H9 (cell line): ENCODE measurements around the gene MSANTD2. TPM values are rescaled to one million over a fixed set of nuclear protein-coding genes. Genes with fewer than 3 reads are reported as not detected.

Experiments
- DNase-seq: peaks from one replicate; pipeline ENCODE4 v3.0.0-alpha.2; 2017
- H2AFZ ChIP-seq: one replicate; pipeline ENCODE4 v1.6.1; 2013; ENCODE audit warnings: mild to moderate bottlenecking, low read length, control low read depth, moderate library complexity
- H2AK5ac ChIP-seq: 2 replicates; pipeline ENCODE4 v1.6.1; 2013; ENCODE audit warnings: low read length, control low read depth, mixed read lengths; ENCODE audit not compliant: insufficient read length
- H2BK120ac ChIP-seq: one replicate; pipeline ENCODE4 v1.6.1; 2013; ENCODE audit warnings: low read depth, mild to moderate bottlenecking, low read length, control low read depth, inconsistent platforms; ENCODE audit not compliant: poor library complexity, severe bottlenecking
- H2BK12ac ChIP-seq: 2 replicates; pipeline ENCODE4 v1.6.1; 2013; ENCODE audit warnings: low read length, control low read depth, mixed read lengths, low read depth; ENCODE audit not compliant: insufficient read length
- H2BK15ac ChIP-seq: 2 replicates; pipeline ENCODE4 v1.6.1; 2013; ENCODE audit warnings: low read depth, low read length, control low read depth
- H2BK20ac ChIP-seq: one replicate; pipeline ENCODE4 v1.6.1; 2013; ENCODE audit warnings: low read depth, mild to moderate bottlenecking, low read length, control low read depth, inconsistent platforms; ENCODE audit not compliant: poor library complexity, severe bottlenecking
- H2BK5ac ChIP-seq: 2 replicates; pipeline ENCODE4 v1.6.1; 2013; ENCODE audit warnings: low read length, control low read depth, mixed read lengths; ENCODE audit not compliant: insufficient read length
- H3K14ac ChIP-seq: 2 replicates; pipeline ENCODE4 v1.6.1; 2013; ENCODE audit warnings: low read length, control low read depth; ENCODE audit not compliant: insufficient read depth
- H3K18ac ChIP-seq: 2 replicates; pipeline ENCODE4 v1.6.1; 2013; ENCODE audit warnings: low read depth, mild to moderate bottlenecking, mixed read lengths, low read length, control low read depth; ENCODE audit not compliant: insufficient read length
- H3K23ac ChIP-seq: 2 replicates; pipeline ENCODE4 v1.6.1; 2013; ENCODE audit warnings: low read length, control low read depth, mixed read lengths, low read depth; ENCODE audit not compliant: insufficient read length
- H3K23me2 ChIP-seq: 2 replicates; pipeline ENCODE4 v1.6.1; 2013; ENCODE audit warnings: low read depth, mild to moderate bottlenecking, mixed read lengths, low read length, control low read depth; ENCODE audit not compliant: insufficient read length, poor library complexity, severe bottlenecking
- H3K27ac ChIP-seq: 2 replicates; pipeline ENCODE4 v1.5.1; 2013; ENCODE audit warnings: low read length, control low read depth, mixed read lengths, low read depth; ENCODE audit not compliant: insufficient read length
- H3K27me3 ChIP-seq: 2 replicates; pipeline ENCODE4 v1.6.1; 2013; ENCODE audit warnings: low read length, control low read depth, inconsistent platforms; ENCODE audit not compliant: insufficient read depth
- H3K4ac ChIP-seq: 2 replicates; pipeline ENCODE4 v1.6.1; 2013; ENCODE audit warnings: low read depth, mild to moderate bottlenecking, control low read depth, inconsistent platforms, low read length, moderate library complexity
- H3K4me1 ChIP-seq: 2 replicates; pipeline ENCODE4 v1.6.1; 2013; ENCODE audit warnings: low read length, control low read depth, inconsistent platforms; ENCODE audit not compliant: insufficient read depth
- H3K4me2 ChIP-seq: 2 replicates; pipeline ENCODE4 v1.6.1; 2013; ENCODE audit warnings: low read length, control low read depth, mixed read lengths; ENCODE audit not compliant: insufficient read length, insufficient read depth
- H3K56ac ChIP-seq: 2 replicates; pipeline ENCODE4 v1.6.1; 2013; ENCODE audit warnings: low read depth, mild to moderate bottlenecking, mixed read lengths, low read length, control low read depth; ENCODE audit not compliant: insufficient read length
- H3K79me1 ChIP-seq: 2 replicates; pipeline ENCODE4 v1.6.1; 2013; ENCODE audit warnings: low read depth, mild to moderate bottlenecking, moderate library complexity, low read length, control low read depth, inconsistent platforms; ENCODE audit not compliant: insufficient read depth, poor library complexity, severe bottlenecking
- H3K79me2 ChIP-seq: 2 replicates; pipeline ENCODE4 v1.6.1; 2013; ENCODE audit warnings: low read length, control low read depth, inconsistent platforms; ENCODE audit not compliant: insufficient read depth
- H3K9ac ChIP-seq: 2 replicates; pipeline ENCODE4 v1.6.1; 2013; ENCODE audit warnings: low read length, control low read depth, mixed read lengths; ENCODE audit not compliant: insufficient read length; ENCODE audit errors: extremely low read depth
- H3K9me3 ChIP-seq: one replicate; pipeline ENCODE4 v1.6.1; 2013; ENCODE audit warnings: low read depth, low read length, inconsistent platforms; ENCODE audit not compliant: control insufficient read depth
- H3T11ph ChIP-seq: one replicate; pipeline ENCODE4 v1.6.1; 2013; ENCODE audit warnings: mild to moderate bottlenecking, low read length, control low read depth, inconsistent platforms
- H4K20me1 ChIP-seq: one replicate; pipeline ENCODE4 v1.6.1; 2013; ENCODE audit not compliant: control insufficient read depth, insufficient read length, insufficient read depth
- H4K5ac ChIP-seq: 2 replicates; pipeline ENCODE4 v1.6.1; 2013; ENCODE audit warnings: low read depth, mild to moderate bottlenecking, mixed read lengths, low read length, control low read depth; ENCODE audit not compliant: insufficient read length
- H4K8ac ChIP-seq: replicated peaks from 2 replicates; pipeline ENCODE4 v1.6.1; 2013; ENCODE audit warnings: low read length, control low read depth, mixed read lengths, low read depth; ENCODE audit not compliant: insufficient read length
- H4K91ac ChIP-seq: 2 replicates; pipeline ENCODE4 v1.6.1; 2013; ENCODE audit warnings: low read depth, mild to moderate bottlenecking, moderate library complexity, mixed read lengths, low read length, control low read depth; ENCODE audit not compliant: insufficient read length
- H3K27ac Mint-ChIP-seq, 3 experiments: 2 replicates in 2 of 3; 3 replicates in 1 of 3; pipeline ENCODE4 v1.8.0; 2020 to 2021; ENCODE audit warnings: mixed read lengths in 3 of 3, mild to moderate bottlenecking in 1 of 3, moderate library complexity in 1 of 3
- H3K27me3 Mint-ChIP-seq: 2 replicates; pipeline ENCODE4 v1.8.0; 2021; ENCODE audit warnings: low read depth, mild to moderate bottlenecking, moderate library complexity, mixed read lengths
- H3K36me3 Mint-ChIP-seq, 3 experiments: 2 replicates in 2 of 3; 3 replicates in 1 of 3; pipeline ENCODE4 v1.8.0; 2020 to 2021; ENCODE audit warnings: low read depth in 3 of 3, mixed read lengths in 3 of 3; ENCODE audit not compliant: insufficient read depth in 1 of 3
- H3K4me1 Mint-ChIP-seq, 2 experiments: 2 replicates each; pipeline ENCODE4 v1.8.0; 2020; ENCODE audit warnings: mixed read lengths in 2 of 2
- H3K4me3 Mint-ChIP-seq, 2 experiments: 2 replicates in 1 of 2; 3 replicates in 1 of 2; pipeline ENCODE4 v1.8.0; 2020 to 2021; ENCODE audit warnings: mild to moderate bottlenecking in 2 of 2, mixed read lengths in 2 of 2, moderate library complexity in 1 of 2
- H3K9me3 Mint-ChIP-seq, 2 experiments: 2 replicates in 1 of 2; 3 replicates in 1 of 2; pipeline ENCODE4 v1.8.0; 2020; ENCODE audit warnings: mild to moderate bottlenecking in 2 of 2, mixed read lengths in 2 of 2, moderate library complexity in 1 of 2
- CTCF ChIP-seq: fragments of 200-600 bp; sonication (generic); conservative IDR thresholded peaks from 3 replicates; pipeline ENCODE4 v1.8.0; 2021; ENCODE audit warnings: antibody characterized with exemption, mild to moderate bottlenecking
- WGBS: extraction: QIAGEN DNeasy Blood & Tissue Kit; methylation state at CpG from one replicate; pipeline ENCODE4 v1.1.7; 2013; ENCODE audit warnings: missing lambda C conversion rate, low lambda C conversion rate, mixed read lengths; ENCODE audit not compliant: insufficient read length; ENCODE audit errors: extremely low coverage; 5-methylcytosine and 5-hydroxymethylcytosine counted together
- total RNA-seq: library from RNA; stranded (reverse); gene quantifications from 2 replicates; pipeline ENCODE4 v1.2.1, GENCODE V29; 2021

MSANTD2 gene
- total RNA-seq, 1 experiment from 2014 or later: 18.1 TPM

- Histone ChIP-seq H3K27me3 (peaks cover 90% of the 10 kb centered on the region), H2BK5ac (no peak overlapping the region), H3K4me1 (no peaks in the 10 kb centered on the region), H4K5ac (no peak overlapping the region), H4K20me1 (no peaks in the 10 kb centered on the region), H3K56ac (no peak overlapping the region), H3K79me2 (no peaks in the 10 kb centered on the region), H2BK15ac (no peak overlapping the region), H2BK20ac (no peak overlapping the region), H3K23me2 (peaks cover 19% of the 10 kb centered on the region), H3K79me1 (no peaks in the 10 kb centered on the region), H3K14ac (no peak overlapping the region), H3K18ac (no peak overlapping the region), H3K23ac (no peak overlapping the region), H4K91ac (no peak overlapping the region), H3K27ac (no peak overlapping the region), H3K9ac (no peak overlapping the region), H2BK12ac (no peak overlapping the region), H4K8ac (no peak overlapping the region), H3K4ac (no peak overlapping the region), H2AFZ (no peak overlapping the region), H3K4me2 (peak overlapping the region; percentile 51), H2AK5ac (no peak overlapping the region), H3T11ph (no peak overlapping the region), H2BK120ac (no peak overlapping the region), H3K9me3 (no peaks in the 10 kb centered on the region)
- peak overlapping the region; percentile 79 to 92 for H3K4me3 Mint-ChIP-seq
- peaks cover 26 to 33% of the 10 kb centered on the region in 2 experiments for H3K4me1 Mint-ChIP-seq
- H3K27ac Mint-ChIP-seq: no peak overlapping the region
- H3K9me3 Mint-ChIP-seq: peaks cover 3 to 7% of the 10 kb centered on the region in 2 experiments; a peak in 2 of 5 replicates
- no CpG with 5 or more reads among the region's 44 CpGs for WGBS
- DNase-seq: peak; percentile 30
- TF ChIP-seq CTCF: no peak
- H3K27me3 Mint-ChIP-seq: peaks cover 98% of the 10 kb centered on the region
- H3K36me3 Mint-ChIP-seq: no peaks in the 10 kb centered on the region; a peak in 2 of 7 replicates
These were observed 54.9 kb downstream of the MSANTD2 start for GRCh38 chr11:124745270-124745834.
